Neural progenitor cell (in vitro differentiated cells): ENCODE data around the gene CMPK1.

Experiments
- EZH2 ChIP-seq: fragments of 200-600 bp; sonication (generic); IDR thresholded peaks from 2 replicates; pipeline ENCODE4 v1.6.1; 2017; ENCODE audit warnings: antibody characterized with exemption, mild to moderate bottlenecking, moderate library complexity
- TF ChIP-seq, protein P1 (sequence below): fragments of 200-600 bp; sonication (generic); IDR thresholded peaks from 2 replicates; pipeline ENCODE4 v1.5.1; 2017; ENCODE audit warnings: antibody characterized with exemption, mild to moderate bottlenecking

- TF ChIP-seq, protein P1, sequence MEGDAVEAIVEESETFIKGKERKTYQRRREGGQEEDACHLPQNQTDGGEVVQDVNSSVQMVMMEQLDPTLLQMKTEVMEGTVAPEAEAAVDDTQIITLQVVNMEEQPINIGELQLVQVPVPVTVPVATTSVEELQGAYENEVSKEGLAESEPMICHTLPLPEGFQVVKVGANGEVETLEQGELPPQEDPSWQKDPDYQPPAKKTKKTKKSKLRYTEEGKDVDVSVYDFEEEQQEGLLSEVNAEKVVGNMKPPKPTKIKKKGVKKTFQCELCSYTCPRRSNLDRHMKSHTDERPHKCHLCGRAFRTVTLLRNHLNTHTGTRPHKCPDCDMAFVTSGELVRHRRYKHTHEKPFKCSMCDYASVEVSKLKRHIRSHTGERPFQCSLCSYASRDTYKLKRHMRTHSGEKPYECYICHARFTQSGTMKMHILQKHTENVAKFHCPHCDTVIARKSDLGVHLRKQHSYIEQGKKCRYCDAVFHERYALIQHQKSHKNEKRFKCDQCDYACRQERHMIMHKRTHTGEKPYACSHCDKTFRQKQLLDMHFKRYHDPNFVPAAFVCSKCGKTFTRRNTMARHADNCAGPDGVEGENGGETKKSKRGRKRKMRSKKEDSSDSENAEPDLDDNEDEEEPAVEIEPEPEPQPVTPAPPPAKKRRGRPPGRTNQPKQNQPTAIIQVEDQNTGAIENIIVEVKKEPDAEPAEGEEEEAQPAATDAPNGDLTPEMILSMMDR = no peak
- TF ChIP-seq EZH2 = no peak
Measured at GRCh38 chr1:47405697-47406096, 72.1 kb downstream of the CMPK1 start.
